NB4 (cell line): ENCODE data around the gene RNF212.

Experiments used
- MYC ChIP-seq: IDR thresholded peaks from 2 replicates; pipeline ENCODE4 v1.6.1; 2011; ENCODE audit warnings: low read depth, low read length
- POLR2A ChIP-seq: IDR thresholded peaks from 2 replicates; pipeline ENCODE4 v1.6.1; 2011; ENCODE audit warnings: mild to moderate bottlenecking; ENCODE audit not compliant: insufficient read length; ENCODE audit errors: extremely low read depth
- TF ChIP-seq, protein P1 (sequence below): IDR thresholded peaks from one replicate; pipeline ENCODE4 v1.5.1; 2012; ENCODE audit warnings: low read depth, low read length

- TF ChIP-seq, protein P1, sequence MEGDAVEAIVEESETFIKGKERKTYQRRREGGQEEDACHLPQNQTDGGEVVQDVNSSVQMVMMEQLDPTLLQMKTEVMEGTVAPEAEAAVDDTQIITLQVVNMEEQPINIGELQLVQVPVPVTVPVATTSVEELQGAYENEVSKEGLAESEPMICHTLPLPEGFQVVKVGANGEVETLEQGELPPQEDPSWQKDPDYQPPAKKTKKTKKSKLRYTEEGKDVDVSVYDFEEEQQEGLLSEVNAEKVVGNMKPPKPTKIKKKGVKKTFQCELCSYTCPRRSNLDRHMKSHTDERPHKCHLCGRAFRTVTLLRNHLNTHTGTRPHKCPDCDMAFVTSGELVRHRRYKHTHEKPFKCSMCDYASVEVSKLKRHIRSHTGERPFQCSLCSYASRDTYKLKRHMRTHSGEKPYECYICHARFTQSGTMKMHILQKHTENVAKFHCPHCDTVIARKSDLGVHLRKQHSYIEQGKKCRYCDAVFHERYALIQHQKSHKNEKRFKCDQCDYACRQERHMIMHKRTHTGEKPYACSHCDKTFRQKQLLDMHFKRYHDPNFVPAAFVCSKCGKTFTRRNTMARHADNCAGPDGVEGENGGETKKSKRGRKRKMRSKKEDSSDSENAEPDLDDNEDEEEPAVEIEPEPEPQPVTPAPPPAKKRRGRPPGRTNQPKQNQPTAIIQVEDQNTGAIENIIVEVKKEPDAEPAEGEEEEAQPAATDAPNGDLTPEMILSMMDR: no peak
- TF ChIP-seq POLR2A: no peak
- no peak for TF ChIP-seq MYC
These were observed 31.7 kb downstream of the RNF212 start for GRCh38 chr4:1081689-1082040.
